Mucosa of descending colon (tissue), 3 donors: Measurements from ENCODE around the gene NCAPH2. TPM values are rescaled to one million over a fixed set of nuclear protein-coding genes. Genes with fewer than 3 reads are reported as not detected.

Experiments used
- ATAC-seq: fragments of 200-7000 bp; cut with Tn5 transposase; one replicate; pipeline ENCODE4 v1.9.1; 2020; ENCODE audit warnings: mild to moderate bottlenecking, moderate library complexity
- DNase-seq, 3 donors: peaks; one replicate each; pipeline ENCODE4 v3.0.0-alpha.2; 2020
- H3K36me3 ChIP-seq: fragments of 200-600 bp; one replicate; pipeline ENCODE4 v1.8.0; 2021; ENCODE audit warnings: low read depth, mild to moderate bottlenecking
- H3K4me1 ChIP-seq: fragments of 200-600 bp; one replicate; pipeline ENCODE4 v1.8.0; 2021; ENCODE audit warnings: low read depth, mild to moderate bottlenecking
- H3K4me3 ChIP-seq: fragments of 200-600 bp; one replicate; pipeline ENCODE4 v1.8.0; 2021; ENCODE audit warnings: mild to moderate bottlenecking
- H3K9me3 ChIP-seq: fragments of 200-600 bp; one replicate; pipeline ENCODE4 v1.8.0; 2021; ENCODE audit warnings: mild to moderate bottlenecking
- intact Hi-C, 2 donors: fragments of 100-400 bp; cut with DNase I in 1 of 2; cut with micrococcal nuclease in 1 of 2; formaldehyde crosslinking; loops; one replicate each; pipeline versions ENCODE4 v1.11.0 to v1.11.1; 2022; cut with DNase I, micrococcal nuclease
- total RNA-seq, 3 donors: library from RNA; stranded (reverse); fragmentation: NEBNext Ultra II Directional in 2 of 3; extraction: Animal tissue kit (Norgen Biotek cat#: 25700) in 2 of 3; gene quantifications; one replicate each; pipeline versions ENCODE4 v1.2.1 to v1.2.4, GENCODE V29; 2021 to 2023
- TF ChIP-seq, protein P1 (sequence below): fragments of 200-600 bp; IDR thresholded peaks from one replicate; pipeline ENCODE4 v1.8.0; 2022; ENCODE audit warnings: antibody characterized with exemption, mild to moderate bottlenecking
- donor health status: DM: no; HTN: no; CAD: no; lungs with moderate emphysema.
- donor health status: DM: no; HTN: no; CAD: no.
- donor health status: DM: no; HTN: yes; CAD: no.

Gene NCAPH2
- total RNA-seq, 3 donors from 2014 or later = 32.1 to 41.2 (median 34.0) TPM

DNA sequence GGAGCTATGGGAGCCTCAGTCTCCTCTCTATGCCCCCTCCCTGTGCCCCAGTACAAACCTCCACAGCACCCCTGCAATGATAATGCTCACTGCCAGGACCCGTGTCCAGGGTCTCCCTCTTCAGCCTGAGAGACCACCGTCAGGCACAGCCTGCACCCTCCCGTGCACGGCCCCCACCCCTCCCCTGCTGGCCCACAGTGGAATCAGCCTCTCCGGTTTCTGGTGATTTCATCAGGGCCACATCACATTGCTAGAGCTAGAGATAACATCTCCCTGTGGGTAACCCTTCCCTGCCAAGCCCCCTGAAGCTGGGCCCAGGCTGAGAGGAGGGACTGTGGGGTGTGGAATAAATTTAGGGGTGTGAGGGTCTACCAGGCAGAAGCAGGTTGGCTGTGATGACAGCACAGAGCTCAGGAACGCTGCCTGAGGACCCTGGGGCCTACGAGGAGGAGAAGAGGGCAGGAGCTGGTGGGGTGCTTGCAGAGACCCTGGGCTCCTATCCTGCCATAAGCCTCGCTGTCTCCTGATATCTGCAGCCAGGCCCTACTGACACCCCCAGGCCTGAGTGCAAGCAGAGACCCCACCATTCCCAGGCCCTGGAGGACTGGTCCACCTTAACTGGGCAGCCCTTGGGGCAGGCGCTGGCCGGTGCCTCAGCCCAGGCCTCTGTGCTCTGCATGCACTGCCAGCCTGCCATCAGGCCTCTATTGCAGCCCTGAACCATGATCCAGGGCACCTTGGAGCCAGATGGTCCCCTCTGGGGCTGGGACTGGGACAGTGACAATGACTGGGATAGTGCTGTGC is 37.7 kb downstream of the NCAPH2 start, which contains the start of gene KLHDC7B:
Gene KLHDC7B, plus strand, starts transcription at position 378 of the 804 bp plus-strand sequence. Its CDS starts 345 bp downstream, at position 723.
- peak in 1 of 3 donors; percentile 34 for DNase-seq
- Histone ChIP-seq H3K9me3 (no peaks in the 10 kb centered on the region), H3K36me3 (no peaks in the 10 kb centered on the region), H3K4me3 (no peak within 1 kb of the TSS), H3K4me1 (peaks cover 7% of the 10 kb centered on the region)
- ATAC-seq = no peak
- intact Hi-C loops = no loop called here
- TF ChIP-seq, protein P1, sequence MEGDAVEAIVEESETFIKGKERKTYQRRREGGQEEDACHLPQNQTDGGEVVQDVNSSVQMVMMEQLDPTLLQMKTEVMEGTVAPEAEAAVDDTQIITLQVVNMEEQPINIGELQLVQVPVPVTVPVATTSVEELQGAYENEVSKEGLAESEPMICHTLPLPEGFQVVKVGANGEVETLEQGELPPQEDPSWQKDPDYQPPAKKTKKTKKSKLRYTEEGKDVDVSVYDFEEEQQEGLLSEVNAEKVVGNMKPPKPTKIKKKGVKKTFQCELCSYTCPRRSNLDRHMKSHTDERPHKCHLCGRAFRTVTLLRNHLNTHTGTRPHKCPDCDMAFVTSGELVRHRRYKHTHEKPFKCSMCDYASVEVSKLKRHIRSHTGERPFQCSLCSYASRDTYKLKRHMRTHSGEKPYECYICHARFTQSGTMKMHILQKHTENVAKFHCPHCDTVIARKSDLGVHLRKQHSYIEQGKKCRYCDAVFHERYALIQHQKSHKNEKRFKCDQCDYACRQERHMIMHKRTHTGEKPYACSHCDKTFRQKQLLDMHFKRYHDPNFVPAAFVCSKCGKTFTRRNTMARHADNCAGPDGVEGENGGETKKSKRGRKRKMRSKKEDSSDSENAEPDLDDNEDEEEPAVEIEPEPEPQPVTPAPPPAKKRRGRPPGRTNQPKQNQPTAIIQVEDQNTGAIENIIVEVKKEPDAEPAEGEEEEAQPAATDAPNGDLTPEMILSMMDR = no peak

DNA sequence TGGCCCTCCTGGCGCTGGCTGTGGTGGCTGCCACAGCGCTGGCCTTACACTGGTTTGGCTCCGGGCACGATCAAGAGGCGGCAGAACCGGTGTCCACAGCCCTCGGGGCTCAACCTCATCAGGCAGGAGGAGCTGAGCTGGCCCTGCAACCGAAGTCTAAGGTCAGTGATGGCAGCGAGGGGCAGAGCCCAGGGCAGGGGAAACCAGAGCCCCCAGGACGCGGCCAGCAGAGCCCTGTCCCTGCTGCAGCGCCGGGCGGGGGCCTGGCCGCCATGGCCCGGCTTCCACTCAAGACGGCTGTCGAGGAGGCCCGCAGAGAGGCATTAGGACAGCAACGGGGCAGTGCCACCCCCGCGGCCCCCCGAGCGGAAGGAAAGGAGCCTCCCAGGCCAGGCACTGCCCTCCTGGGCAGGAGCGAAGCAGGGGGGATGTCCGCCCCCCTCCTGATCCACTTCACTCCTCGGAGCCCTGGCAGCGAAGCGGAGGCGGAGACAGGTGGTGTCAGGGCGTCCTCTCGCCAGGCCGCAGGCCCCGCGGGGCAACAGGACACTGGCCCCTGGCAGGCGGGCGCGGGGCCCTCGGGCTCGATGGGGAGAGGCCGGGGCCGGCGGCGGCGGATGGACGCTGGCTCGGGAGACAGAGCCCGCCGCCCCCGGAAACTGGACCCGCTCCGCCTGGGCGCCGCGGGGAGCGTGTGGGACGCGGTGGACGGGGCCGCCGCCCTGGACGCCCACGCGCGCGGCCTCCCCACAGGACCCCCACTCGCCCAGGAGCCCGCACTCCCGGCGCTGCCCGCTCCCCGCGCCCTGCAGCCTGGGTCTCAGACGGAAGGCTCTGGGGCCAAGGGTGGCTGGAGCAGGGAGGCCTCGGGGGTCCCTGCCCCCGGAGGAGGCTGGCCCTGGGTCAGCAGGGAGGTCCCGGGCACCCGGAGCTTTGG is 38.6 kb downstream of the NCAPH2 start:
- ATAC-seq = no peak
- intact Hi-C loops = no loop called here
- H3K4me1 ChIP-seq = peaks cover 7% of the 10 kb centered on the region

DNA sequence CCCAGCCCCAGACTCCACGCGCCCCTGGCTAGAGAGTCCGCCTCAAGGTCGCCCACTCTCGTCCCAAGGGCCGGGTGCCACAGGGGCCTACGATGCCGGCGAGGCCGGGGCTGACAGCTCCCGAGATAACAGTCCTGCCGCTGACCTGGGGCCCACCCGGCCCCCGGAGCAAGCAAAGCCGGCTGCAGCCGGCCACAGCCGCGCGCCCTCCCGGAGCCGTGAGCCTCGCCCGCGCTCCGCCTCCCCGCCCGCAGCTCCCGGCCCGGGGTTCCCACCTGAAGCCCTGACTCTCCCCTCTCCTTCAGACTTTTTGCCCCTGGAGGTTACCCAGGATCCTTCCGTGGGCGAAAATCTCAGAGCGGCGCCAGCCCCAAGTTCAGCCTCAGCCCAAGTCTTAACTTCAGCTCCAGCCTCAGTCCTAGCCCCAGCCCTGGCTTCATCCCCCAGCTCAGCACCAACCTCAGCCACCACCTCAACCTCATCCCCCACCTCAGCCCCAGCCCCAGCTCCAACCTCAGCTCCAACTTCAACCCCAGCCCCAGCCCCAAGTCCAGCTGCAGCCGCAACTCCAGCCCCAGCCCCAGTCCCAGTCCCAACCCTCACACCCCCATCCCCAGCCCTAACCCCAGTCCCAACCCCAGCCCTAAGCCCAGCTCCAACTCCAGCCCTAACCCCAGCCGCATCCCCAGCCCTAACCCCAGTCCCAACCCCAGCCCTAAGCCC is 39.4 kb downstream of the NCAPH2 start:
- Histone ChIP-seq H3K36me3 (no peaks in the 10 kb centered on the region), H3K9me3 (no peaks in the 10 kb centered on the region), H3K4me3 (no peak overlapping the region), H3K4me1 (peaks cover 7% of the 10 kb centered on the region)
- no peak for ATAC-seq
- TF ChIP-seq, protein P1 = no peak
- peak in 2 of 3 donors; percentile 28 to 57 for DNase-seq
- intact Hi-C loops = no loop called here

More for the DNA sequence above, 38.6 kb downstream of the NCAPH2 start:
- DNase-seq = peak in 1 of 3 donors; percentile 35
- no peak overlapping the region for H3K4me3 ChIP-seq
- H3K36me3 ChIP-seq = no peaks in the 10 kb centered on the region
- TF ChIP-seq, protein P1 = no peak
- no peaks in the 10 kb centered on the region for H3K9me3 ChIP-seq

DNA sequence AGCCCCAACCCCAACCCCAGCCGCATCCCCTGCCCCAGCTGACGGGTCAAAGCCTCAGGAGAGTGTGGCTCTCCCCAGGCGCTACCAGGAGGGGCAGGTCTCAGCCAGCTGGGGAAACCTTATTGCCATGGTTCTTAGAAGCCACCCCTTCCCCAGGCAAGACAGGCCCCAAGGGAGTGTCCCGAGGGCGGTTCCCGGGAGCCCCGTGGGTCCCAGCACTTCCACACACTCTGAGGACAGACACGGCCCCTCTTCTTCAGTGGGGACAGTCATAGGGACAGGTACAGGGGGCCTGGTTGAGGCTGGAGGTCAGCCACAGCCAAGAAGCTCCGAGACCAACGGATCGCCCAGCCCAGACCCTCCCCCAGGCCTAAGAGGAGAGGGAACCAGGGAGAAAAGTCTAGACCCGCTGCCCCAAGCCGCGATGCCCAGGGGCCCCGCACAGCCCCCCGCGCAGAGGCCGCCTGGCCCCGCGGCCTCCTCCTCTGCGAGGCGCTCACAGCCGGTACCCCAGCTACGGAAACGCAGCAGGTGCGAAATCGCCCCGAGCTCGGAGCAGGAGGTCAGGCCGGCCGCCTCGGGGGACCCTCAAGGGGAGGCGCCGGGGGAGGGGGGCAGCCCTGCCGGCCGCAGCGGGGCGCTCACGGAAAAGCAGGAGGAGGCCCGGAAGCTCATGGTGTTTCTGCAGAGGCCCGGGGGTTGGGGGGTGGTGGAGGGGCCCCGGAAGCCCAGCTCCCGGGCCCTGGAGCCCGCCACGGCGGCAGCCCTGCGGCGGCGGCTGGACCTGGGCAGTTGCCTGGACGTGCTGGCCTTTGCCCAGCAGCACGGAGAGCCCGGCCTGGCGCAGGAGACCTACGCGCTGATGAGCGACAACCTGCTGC is 40.3 kb downstream of the NCAPH2 start:
- H3K4me3 ChIP-seq = no peak overlapping the region
- intact Hi-C loops = no loop called here
- ATAC-seq = peak; percentile 34

More for the DNA sequence above, 40.3 kb downstream of the NCAPH2 start:
- TF ChIP-seq, protein P1 = no peak
- Histone ChIP-seq H3K9me3 (no peaks in the 10 kb centered on the region), H3K36me3 (no peaks in the 10 kb centered on the region), H3K4me1 (peaks cover 7% of the 10 kb centered on the region)
- DNase-seq = peak in 2 of 3 donors; percentile 59 to 74
